A549 (cell line): Measurements from ENCODE around the gene LRTM2. TPM values are rescaled to one million over a fixed set of nuclear protein-coding genes. Genes with fewer than 3 reads are reported as not detected.

Experiments
- ATAC-seq, 2 experiments: fragments of 200-7000 bp in 1 of 2; fragments of >200 bp in 1 of 2; cut with Nextera tagmentation in 1 of 2; cut with Tn5 transposase in 1 of 2; 3 replicates each; pipeline versions ENCODE4 v1.8.0 to v1.9.1; 2018 to 2020; ENCODE audit warnings: mild to moderate bottlenecking in 1 of 2, moderate library complexity in 1 of 2
- CTCF ChIA-PET: fragments of 300-600 bp; sonication (Branson Sonifier 250); formaldehyde crosslinking; extraction: SDS; loops from one replicate; lab custom pipeline; 2021; ENCODE audit warnings: antibody characterized with exemption, inconsistent platforms; lab: Yijun Ruan, JAX
- POLR2A ChIA-PET: fragments of 350-600 bp; formaldehyde crosslinking; extraction: SDS; loops from one replicate; lab custom pipeline; 2021; ENCODE audit warnings: antibody characterized with exemption, inconsistent platforms; lab: Yijun Ruan, JAX
- DNase-seq, 2 experiments: peaks; one replicate each; pipeline versions ENCODE4 v3.0.0 to v3.0.0-alpha.2; 2011 to 2016; ENCODE audit warnings: low read depth in 1 of 2, low spot score in 1 of 2
- FAIRE-seq: peaks from 2 replicates; lab custom pipeline; 2011; peaks lifted over from hg19 to GRCh38; lab: Jason Lieb, UNC
- H3K27ac ChIP-seq, 2 experiments: fragments of >200 bp; sonication (Bioruptor Twin); formaldehyde crosslinking; 3 replicates each; pipeline ENCODE4 v1.5.1; 2016 to 2017
- H3K4me1 ChIP-seq: fragments of >200 bp; sonication (Bioruptor Twin); formaldehyde crosslinking; 3 replicates; pipeline ENCODE4 v1.6.1; 2016
- H3K4me2 ChIP-seq: fragments of >200 bp; sonication (Bioruptor Twin); formaldehyde crosslinking; 3 replicates; pipeline ENCODE4 v1.6.1; 2016
- H3K4me3 ChIP-seq: fragments of >200 bp; sonication (Bioruptor Twin); formaldehyde crosslinking; 3 replicates; pipeline ENCODE4 v1.5.1; 2016
- H3K9me3 ChIP-seq: fragments of >200 bp; sonication (Bioruptor Twin); formaldehyde crosslinking; 3 replicates; pipeline ENCODE4 v1.6.1; 2016
- BHLHE40 ChIP-seq: IDR thresholded peaks from 2 replicates; pipeline ENCODE4 v1.6.1; 2012; ENCODE audit warnings: low read depth, low read length, inconsistent platforms
- CBX8 ChIP-seq: fragments of 200-600 bp; sonication (generic); IDR thresholded peaks from 2 replicates; pipeline ENCODE4 v1.6.1; 2016
- CHD4 ChIP-seq: fragments of 200-600 bp; sonication (generic); IDR thresholded peaks from 2 replicates; pipeline ENCODE4 v1.6.1; 2016; ENCODE audit warnings: antibody characterized with exemption, mild to moderate bottlenecking, borderline replicate concordance
- FOSB ChIP-seq: fragments of 250-450 bp; sonication (Bioruptor Pico); IDR thresholded peaks from 2 replicates; pipeline ENCODE4 v1.5.0; 2020; ENCODE audit warnings: mild to moderate bottlenecking, moderate library complexity
- FOSL2 ChIP-seq, 2 experiments: fragments of 450-650 bp in 1 of 2; fragments of >200 bp in 1 of 2; sonication (Bioruptor Twin) in 1 of 2; formaldehyde crosslinking; IDR thresholded peaks; 2 replicates each; pipeline versions ENCODE4 v1.5.0 to v1.6.1; 2016 to 2020; ENCODE audit warnings: mild to moderate bottlenecking in 1 of 2, moderate library complexity in 1 of 2
- HOXA7 ChIP-seq: fragments of 250-450 bp; sonication (Bioruptor Pico); IDR thresholded peaks from 2 replicates; pipeline ENCODE4 v1.5.0; 2020; ENCODE audit warnings: mild to moderate bottlenecking, moderate library complexity
- HOXB13 ChIP-seq: fragments of 250-450 bp; sonication (Bioruptor Pico); IDR thresholded peaks from 2 replicates; pipeline ENCODE4 v1.5.0; 2020; ENCODE audit warnings: low read depth, mild to moderate bottlenecking, moderate library complexity
- KDM5A ChIP-seq: fragments of 200-600 bp; sonication (generic); IDR thresholded peaks from 2 replicates; pipeline ENCODE4 v1.6.1; 2016; ENCODE audit warnings: antibody characterized with exemption, mild to moderate bottlenecking
- MYC ChIP-seq: IDR thresholded peaks from 2 replicates; pipeline ENCODE4 v1.6.1; 2012; ENCODE audit warnings: mild to moderate bottlenecking, inconsistent platforms, low read length, improper control_type of control experiment, borderline replicate concordance
- NR3C1 ChIP-seq: fragments of >200 bp; sonication (Bioruptor Twin); formaldehyde crosslinking; IDR thresholded peaks from 3 replicates; pipeline ENCODE4 v1.6.1; 2017
- PHF8 ChIP-seq: fragments of 200-600 bp; sonication (generic); IDR thresholded peaks from 2 replicates; pipeline ENCODE4 v1.6.1; 2016; ENCODE audit warnings: low read depth, mild to moderate bottlenecking, antibody characterized with exemption, moderate library complexity, borderline replicate concordance
- RNF2 ChIP-seq: fragments of 200-600 bp; sonication (generic); IDR thresholded peaks from 2 replicates; pipeline ENCODE4 v1.6.1; 2016; ENCODE audit warnings: low read depth, mild to moderate bottlenecking, antibody characterized with exemption, moderate library complexity, borderline replicate concordance
- SMC3 ChIP-seq: fragments of >200 bp; sonication (Bioruptor Twin); formaldehyde crosslinking; IDR thresholded peaks from 3 replicates; pipeline ENCODE4 v1.6.1; 2018; ENCODE audit warnings: inconsistent platforms
- TP53 ChIP-seq: fragments of 250-450 bp; sonication (Bioruptor Pico); IDR thresholded peaks from 2 replicates; pipeline ENCODE4 v1.5.0; 2021; ENCODE audit warnings: mild to moderate bottlenecking, moderate library complexity
- ZSCAN20 ChIP-seq: fragments of 250-450 bp; sonication (Bioruptor Pico); IDR thresholded peaks from 2 replicates; pipeline ENCODE4 v1.8.0; 2022; ENCODE audit warnings: mild to moderate bottlenecking, moderate library complexity
- WGBS: methylation state at CpG from one replicate; pipeline ENCODE4 v1.1.6; 2017; ENCODE audit errors: missing lambda C conversion rate; 5-methylcytosine and 5-hydroxymethylcytosine counted together
- polyA plus RNA-seq, 4 experiments: library from polyadenylated mRNA; depleted of rRNA in 3 of 4; stranded (reverse); fragments of >200 nt; fragmentation: RNase III in 1 of 4; extraction: RNeasy Plus Mini Kit Qiagen cat#74134 plus additional on column Dnase treatment in 1 of 4; gene quantifications; 2 replicates in 3 of 4; 3 replicates in 1 of 4; pipeline ENCODE4 v1.2.3, GENCODE V29; 2011 to 2017
- TF ChIP-seq, protein P1 (sequence below): fragments of 250-450 bp; sonication (Bioruptor Pico); IDR thresholded peaks from 2 replicates; pipeline ENCODE4 v1.5.0; 2020; ENCODE audit warnings: low read depth, mild to moderate bottlenecking, moderate library complexity
- TF ChIP-seq, protein P2 (sequence below): fragments of 450-650 bp; IDR thresholded peaks from 2 replicates; pipeline ENCODE4 v1.6.1; 2014; ENCODE audit warnings: antibody characterized with exemption
- TF ChIP-seq, protein P3 (sequence below): IDR thresholded peaks from 2 replicates; pipeline ENCODE4 v1.6.1; 2012
- TF ChIP-seq, protein P4 (sequence below): IDR thresholded peaks from 2 replicates; pipeline ENCODE4 v1.6.1; 2012
- TF ChIP-seq, protein P5 (sequence below): fragments of >200 bp; sonication (Bioruptor Twin); formaldehyde crosslinking; IDR thresholded peaks from 3 replicates; pipeline ENCODE4 v1.5.1; 2016
- TF ChIP-seq, protein P6 (sequence below): fragments of 150-350 bp; IDR thresholded peaks from 2 replicates; pipeline ENCODE4 v1.6.1; 2014; ENCODE audit warnings: low read depth, mild to moderate bottlenecking, low read length

The LRTM2 gene
- polyA plus RNA-seq, 2 of the 4 experiments (the other 2 are of a cell fraction), result not detected

DNA sequence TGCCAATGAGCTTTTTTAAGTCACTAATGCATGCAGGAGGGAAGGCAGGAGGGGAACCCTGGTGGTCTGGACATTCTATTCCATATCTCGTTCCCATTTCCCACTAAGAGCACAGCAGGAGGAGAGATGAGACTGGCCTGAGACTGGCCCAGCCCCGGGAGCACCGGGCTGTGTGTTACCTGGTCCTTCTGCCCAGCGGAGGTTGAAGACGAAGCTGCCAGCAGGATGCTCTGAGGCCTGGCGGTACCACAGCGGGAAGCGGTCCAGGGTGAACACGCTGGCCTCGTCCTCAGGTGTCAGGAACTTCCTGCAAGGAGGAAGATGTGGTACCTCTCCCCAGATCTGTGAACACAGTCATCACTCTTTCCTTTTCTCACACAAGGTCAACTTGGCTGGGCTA is 23.9 kb downstream of the LRTM2 start:
- Histone ChIP-seq H3K4me2 (no peak overlapping the region), H3K4me3 (no peak overlapping the region), H3K4me1 (no peaks in the 10 kb centered on the region), H3K27ac (no peak overlapping the region), H3K9me3 (no peaks in the 10 kb centered on the region)
- WGBS, result 55% methylated on average over 10 of the region's 10 CpGs
- TF ChIP-seq, protein P1, sequence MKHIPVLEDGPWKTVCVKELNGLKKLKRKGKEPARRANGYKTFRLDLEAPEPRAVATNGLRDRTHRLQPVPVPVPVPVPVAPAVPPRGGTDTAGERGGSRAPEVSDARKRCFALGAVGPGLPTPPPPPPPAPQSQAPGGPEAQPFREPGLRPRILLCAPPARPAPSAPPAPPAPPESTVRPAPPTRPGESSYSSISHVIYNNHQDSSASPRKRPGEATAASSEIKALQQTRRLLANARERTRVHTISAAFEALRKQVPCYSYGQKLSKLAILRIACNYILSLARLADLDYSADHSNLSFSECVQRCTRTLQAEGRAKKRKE (CRISPR knock-in tag), result no peak
- TF ChIP-seq FOSB (CRISPR knock-in tag), result no peak
- TF ChIP-seq, protein P2, sequence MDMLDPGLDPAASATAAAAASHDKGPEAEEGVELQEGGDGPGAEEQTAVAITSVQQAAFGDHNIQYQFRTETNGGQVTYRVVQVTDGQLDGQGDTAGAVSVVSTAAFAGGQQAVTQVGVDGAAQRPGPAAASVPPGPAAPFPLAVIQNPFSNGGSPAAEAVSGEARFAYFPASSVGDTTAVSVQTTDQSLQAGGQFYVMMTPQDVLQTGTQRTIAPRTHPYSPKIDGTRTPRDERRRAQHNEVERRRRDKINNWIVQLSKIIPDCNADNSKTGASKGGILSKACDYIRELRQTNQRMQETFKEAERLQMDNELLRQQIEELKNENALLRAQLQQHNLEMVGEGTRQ, result no peak
- TF ChIP-seq RNF2, result no peak
- TF ChIP-seq HOXB13, result no peak
- TF ChIP-seq CHD4, result no peak
- TF ChIP-seq, protein P3, sequence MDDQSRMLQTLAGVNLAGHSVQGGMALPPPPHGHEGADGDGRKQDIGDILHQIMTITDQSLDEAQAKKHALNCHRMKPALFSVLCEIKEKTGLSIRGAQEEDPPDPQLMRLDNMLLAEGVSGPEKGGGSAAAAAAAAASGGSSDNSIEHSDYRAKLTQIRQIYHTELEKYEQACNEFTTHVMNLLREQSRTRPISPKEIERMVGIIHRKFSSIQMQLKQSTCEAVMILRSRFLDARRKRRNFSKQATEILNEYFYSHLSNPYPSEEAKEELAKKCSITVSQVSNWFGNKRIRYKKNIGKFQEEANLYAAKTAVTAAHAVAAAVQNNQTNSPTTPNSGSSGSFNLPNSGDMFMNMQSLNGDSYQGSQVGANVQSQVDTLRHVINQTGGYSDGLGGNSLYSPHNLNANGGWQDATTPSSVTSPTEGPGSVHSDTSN, result no peak
- no peak for TF ChIP-seq TP53
- TF ChIP-seq, protein P4, sequence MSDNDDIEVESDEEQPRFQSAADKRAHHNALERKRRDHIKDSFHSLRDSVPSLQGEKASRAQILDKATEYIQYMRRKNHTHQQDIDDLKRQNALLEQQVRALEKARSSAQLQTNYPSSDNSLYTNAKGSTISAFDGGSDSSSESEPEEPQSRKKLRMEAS, result no peak
- TF ChIP-seq, protein P5, sequence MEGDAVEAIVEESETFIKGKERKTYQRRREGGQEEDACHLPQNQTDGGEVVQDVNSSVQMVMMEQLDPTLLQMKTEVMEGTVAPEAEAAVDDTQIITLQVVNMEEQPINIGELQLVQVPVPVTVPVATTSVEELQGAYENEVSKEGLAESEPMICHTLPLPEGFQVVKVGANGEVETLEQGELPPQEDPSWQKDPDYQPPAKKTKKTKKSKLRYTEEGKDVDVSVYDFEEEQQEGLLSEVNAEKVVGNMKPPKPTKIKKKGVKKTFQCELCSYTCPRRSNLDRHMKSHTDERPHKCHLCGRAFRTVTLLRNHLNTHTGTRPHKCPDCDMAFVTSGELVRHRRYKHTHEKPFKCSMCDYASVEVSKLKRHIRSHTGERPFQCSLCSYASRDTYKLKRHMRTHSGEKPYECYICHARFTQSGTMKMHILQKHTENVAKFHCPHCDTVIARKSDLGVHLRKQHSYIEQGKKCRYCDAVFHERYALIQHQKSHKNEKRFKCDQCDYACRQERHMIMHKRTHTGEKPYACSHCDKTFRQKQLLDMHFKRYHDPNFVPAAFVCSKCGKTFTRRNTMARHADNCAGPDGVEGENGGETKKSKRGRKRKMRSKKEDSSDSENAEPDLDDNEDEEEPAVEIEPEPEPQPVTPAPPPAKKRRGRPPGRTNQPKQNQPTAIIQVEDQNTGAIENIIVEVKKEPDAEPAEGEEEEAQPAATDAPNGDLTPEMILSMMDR, result no peak
- no peak for TF ChIP-seq NR3C1
- TF ChIP-seq HOXA7 (CRISPR knock-in tag), result no peak
- TF ChIP-seq CBX8, result no peak
- TF ChIP-seq, protein P6, sequence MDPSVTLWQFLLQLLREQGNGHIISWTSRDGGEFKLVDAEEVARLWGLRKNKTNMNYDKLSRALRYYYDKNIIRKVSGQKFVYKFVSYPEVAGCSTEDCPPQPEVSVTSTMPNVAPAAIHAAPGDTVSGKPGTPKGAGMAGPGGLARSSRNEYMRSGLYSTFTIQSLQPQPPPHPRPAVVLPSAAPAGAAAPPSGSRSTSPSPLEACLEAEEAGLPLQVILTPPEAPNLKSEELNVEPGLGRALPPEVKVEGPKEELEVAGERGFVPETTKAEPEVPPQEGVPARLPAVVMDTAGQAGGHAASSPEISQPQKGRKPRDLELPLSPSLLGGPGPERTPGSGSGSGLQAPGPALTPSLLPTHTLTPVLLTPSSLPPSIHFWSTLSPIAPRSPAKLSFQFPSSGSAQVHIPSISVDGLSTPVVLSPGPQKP, result no peak
- DNase-seq (no peak), ATAC-seq (no peak), FAIRE-seq (no peak)
- CTCF ChIA-PET, result interaction anchor here (0.8 to 2.1 kb wide), 4 partner anchors 15 to 96 kb away, joined by 3 to 7 read pairs (median 4); no protein-coding TSS in a partner anchor
- POLR2A ChIA-PET, result no interaction called here

DNA sequence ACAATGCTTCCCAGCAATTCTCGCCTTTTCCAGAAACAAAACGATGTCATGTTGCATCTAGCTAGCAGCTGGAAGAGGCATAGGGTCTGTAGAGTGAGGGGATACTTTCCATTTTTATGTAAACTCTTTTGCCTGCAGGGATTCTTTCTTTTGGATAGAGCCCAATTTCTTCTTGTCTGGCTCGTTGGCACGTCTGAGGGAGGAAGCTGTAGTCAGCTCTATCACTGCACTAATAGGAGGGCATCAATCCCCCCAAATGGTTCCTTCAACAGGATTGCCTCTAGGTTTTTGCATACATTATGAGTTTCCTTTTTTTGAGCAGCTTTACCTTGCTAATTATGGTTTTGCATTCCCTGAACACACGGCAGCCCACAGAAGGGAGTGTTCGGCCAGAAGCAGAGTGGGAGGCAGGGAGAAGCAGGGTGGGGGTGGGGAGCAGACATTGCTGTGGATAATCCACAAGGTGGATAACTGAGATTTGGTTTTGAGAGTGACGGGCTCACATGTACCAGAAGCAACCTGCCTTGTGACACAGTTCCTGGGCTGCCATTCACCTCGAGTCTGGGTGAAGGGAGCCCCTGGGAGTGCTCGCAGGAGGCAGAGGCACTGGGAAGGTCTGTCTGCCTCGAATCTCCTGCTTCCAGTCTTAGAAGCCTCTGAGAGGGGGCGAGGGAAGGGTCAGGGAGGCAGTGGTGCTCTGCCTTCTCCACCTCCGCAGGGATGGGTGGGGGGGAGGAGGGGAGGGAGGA is 24.5 kb downstream of the LRTM2 start:
- ATAC-seq (no peak), DNase-seq (no peak), FAIRE-seq (no peak)
- ChIA-PET CTCF (interaction anchor here (0.8 to 1.2 kb wide), 3 partner anchors 16 to 95 kb away, joined by 3 to 5 read pairs (median 3); no protein-coding TSS in a partner anchor), POLR2A (no interaction called here)
- Histone ChIP-seq H3K4me1 (no peaks in the 10 kb centered on the region), H3K27ac (no peak overlapping the region), H3K9me3 (no peaks in the 10 kb centered on the region), H3K4me3 (no peak overlapping the region), H3K4me2 (no peak overlapping the region)
- 34% methylated on average over 11 of the region's 12 CpGs for WGBS
- TF ChIP-seq BHLHE40 (no peak), SMC3 (no peak), CBX8 (no peak), FOSL2 (IDR thresholded peaks at IDR 0.05) (no peak), FOSL2 (CRISPR knock-in tag; IDR thresholded peaks at IDR 0.05) (no peak), HOXA7 (CRISPR knock-in tag) (no peak), HOXB13 (no peak), PHF8 (no peak), KDM5A (no peak), NR3C1 (no peak), ZSCAN20 (CRISPR knock-in tag) (no peak), MYC (no peak)
- TF ChIP-seq, protein P4, result no peak
- TF ChIP-seq, protein P5, result no peak
